ENCODE measurements around the gene PRCD.
A peak's percentile ranks its signal among the peaks of the same experiment; 100 is the strongest.

DNA sequence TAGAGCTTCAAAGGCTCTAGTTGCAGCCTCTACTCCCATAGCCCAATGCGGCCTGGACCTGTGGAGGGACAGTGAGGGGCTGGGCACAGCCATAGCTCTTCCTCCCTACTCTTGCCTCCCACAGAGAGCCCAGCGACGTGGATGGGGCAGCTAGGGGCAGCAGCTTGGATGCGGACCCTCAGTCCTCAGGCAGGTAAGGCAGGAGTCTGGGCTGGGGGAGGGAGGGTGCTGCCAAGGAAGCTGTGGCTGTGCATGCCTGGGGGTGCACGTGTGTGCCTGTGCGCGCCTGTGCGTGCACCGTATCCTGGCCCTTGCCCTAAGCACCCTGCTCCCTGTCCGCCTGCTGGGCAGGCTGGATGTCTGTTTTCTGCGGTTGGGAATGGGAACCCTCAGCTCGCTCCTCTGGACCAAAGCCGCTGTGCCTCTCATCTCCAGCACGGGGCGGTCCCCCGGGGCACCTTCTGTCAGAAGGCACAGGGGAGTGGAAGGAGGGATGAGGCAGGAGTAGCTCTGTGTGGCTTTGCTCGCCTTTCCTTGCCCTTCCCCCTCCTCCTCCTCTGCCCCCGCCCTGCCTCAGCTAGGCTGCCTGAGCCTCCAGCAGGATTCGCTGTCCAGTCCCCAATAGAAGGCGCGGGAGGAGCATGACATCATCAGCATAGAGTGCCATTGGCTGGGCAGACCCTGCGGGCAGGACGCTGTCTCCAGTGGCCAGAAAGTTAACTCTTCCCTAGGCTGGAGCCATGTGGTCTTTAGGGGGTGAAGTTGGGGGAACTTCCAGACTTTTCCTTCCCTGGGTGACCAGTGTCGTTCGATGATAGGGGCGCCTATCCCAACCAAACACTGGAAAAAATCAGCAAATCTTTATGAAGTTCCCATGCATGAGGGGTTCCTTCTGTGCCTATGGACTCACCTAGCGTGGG lies 797 bp downstream of the PRCD start:
- no peak for TF ChIP-seq EZH2 (IDR thresholded peaks at IDR 0.05; ENCODE audit: low read length)
- TF ChIP-seq, protein P1, sequence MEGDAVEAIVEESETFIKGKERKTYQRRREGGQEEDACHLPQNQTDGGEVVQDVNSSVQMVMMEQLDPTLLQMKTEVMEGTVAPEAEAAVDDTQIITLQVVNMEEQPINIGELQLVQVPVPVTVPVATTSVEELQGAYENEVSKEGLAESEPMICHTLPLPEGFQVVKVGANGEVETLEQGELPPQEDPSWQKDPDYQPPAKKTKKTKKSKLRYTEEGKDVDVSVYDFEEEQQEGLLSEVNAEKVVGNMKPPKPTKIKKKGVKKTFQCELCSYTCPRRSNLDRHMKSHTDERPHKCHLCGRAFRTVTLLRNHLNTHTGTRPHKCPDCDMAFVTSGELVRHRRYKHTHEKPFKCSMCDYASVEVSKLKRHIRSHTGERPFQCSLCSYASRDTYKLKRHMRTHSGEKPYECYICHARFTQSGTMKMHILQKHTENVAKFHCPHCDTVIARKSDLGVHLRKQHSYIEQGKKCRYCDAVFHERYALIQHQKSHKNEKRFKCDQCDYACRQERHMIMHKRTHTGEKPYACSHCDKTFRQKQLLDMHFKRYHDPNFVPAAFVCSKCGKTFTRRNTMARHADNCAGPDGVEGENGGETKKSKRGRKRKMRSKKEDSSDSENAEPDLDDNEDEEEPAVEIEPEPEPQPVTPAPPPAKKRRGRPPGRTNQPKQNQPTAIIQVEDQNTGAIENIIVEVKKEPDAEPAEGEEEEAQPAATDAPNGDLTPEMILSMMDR (optimal IDR thresholded peaks at IDR 0.05 in 1 of 3, IDR thresholded peaks at IDR 0.05 in 1 of 3, conservative IDR thresholded peaks at IDR 0.05 in 1 of 3; ENCODE audit: extremely low read depth in 1 of 3, insufficient read depth in 2 of 3, low read length in 3 of 3) = peak in 1 of 3 experiments; percentile 27

Data from keratinocyte (primary cell).